DMS153 (cell line): ENCODE results near the gene OSBPL9.
A peak's percentile ranks its signal among the peaks of the same experiment; 100 is the strongest.

Source experiments
- DNase-seq: peaks from one replicate; lab custom pipeline; 2025; lab: John Stamatoyannopoulos, UW

OSBPL9 gene, protein sequence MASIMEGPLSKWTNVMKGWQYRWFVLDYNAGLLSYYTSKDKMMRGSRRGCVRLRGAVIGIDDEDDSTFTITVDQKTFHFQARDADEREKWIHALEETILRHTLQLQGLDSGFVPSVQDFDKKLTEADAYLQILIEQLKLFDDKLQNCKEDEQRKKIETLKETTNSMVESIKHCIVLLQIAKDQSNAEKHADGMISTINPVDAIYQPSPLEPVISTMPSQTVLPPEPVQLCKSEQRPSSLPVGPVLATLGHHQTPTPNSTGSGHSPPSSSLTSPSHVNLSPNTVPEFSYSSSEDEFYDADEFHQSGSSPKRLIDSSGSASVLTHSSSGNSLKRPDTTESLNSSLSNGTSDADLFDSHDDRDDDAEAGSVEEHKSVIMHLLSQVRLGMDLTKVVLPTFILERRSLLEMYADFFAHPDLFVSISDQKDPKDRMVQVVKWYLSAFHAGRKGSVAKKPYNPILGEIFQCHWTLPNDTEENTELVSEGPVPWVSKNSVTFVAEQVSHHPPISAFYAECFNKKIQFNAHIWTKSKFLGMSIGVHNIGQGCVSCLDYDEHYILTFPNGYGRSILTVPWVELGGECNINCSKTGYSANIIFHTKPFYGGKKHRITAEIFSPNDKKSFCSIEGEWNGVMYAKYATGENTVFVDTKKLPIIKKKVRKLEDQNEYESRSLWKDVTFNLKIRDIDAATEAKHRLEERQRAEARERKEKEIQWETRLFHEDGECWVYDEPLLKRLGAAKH

DNA sequence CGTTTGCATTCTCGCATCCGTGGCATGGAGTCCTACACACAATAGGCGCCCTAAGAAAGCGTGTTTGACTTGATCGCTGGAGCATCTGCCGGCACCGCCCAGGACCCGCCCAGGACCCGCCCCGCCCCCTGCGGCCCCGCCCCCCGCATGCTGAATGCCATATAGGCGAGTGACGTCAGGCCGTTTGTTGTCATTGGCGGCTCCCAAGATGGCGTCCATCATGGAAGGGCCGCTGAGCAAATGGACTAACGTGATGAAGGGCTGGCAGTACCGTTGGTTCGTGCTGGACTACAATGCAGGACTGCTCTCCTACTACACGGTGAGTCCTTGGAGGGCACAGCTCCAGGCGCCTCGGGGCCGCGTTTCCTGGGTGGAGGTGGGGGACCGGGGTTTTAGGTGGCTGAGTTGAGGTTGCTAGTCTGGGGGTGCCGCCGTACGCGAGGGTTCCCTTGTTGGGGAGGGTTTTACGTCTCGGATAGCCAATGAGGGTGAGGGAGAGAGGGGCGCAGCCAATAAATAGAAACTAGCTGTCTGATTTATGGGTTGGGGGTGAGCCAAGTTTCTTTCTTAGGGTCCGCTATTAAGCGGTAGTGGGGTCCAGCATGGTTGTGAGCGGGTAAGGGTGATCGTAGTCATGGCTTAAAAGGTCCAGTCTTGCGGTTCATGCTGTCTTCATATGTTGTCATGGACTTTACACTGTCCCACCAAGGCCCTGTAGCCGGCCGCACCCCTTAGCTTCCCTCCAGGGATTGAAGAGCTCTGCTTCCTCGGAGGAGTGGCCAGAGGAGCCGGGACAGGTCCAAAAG, at the start of gene OSBPL9:
Gene OSBPL9 (plus strand): TSS at position 190 of the 806 bp plus-strand sequence. CDS start 19 bp downstream, at position 209.
- DNase-seq, result peak; percentile 83

DNA sequence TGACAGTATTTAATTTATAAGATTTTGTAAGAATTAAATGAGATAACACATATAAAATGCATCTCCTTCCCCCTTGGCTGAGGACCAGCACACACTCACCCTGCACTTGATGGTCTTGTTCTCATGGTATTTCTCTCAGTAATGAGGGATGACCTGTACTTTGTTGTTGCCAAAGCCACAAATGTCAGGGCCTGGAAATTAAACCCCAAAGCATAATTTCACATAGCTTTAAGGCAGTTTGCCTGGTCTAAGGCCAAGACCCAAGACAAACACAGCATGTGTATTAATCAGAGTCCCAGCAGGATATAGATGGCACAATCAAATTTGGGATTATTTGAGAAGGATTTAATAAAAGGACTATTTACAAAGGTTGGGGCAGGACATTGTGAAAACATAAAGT, 49.2 kb upstream of the OSBPL9 start:
- no peak for DNase-seq

DNA sequence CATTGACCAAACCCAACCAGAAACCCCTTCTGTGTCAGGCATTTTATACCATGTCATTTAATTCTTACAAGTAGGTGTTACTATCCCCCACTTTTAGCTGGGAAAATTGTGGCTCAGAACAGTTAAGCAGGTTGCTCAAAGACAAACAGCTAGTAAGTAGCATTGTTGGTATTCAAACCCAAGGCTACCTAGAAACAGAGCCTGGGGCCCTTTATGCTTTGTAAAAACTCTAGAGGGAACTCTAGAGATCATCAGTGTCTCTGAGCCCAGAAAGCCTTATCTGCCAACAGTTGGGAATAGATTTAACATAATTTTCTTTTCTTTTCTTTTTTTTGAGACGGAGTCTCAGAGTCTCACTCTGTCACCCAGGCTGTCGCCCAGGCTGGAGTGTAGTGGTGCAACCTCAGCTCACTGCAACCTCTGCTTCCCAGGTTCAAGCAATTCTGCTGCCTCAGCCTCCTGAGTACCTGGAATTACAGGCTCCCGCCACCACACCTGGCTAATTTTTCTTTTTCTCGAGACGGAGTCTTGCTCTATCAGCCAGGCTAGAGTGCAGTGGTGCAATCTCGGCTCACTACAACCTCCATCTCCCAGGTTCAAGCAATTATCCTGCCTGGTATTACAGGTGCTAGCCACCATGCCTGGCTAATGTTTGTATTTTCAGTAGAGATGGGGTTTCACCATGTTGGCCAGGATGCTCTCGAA, 48.5 kb upstream of the OSBPL9 start:
- no peak for DNase-seq

DNA sequence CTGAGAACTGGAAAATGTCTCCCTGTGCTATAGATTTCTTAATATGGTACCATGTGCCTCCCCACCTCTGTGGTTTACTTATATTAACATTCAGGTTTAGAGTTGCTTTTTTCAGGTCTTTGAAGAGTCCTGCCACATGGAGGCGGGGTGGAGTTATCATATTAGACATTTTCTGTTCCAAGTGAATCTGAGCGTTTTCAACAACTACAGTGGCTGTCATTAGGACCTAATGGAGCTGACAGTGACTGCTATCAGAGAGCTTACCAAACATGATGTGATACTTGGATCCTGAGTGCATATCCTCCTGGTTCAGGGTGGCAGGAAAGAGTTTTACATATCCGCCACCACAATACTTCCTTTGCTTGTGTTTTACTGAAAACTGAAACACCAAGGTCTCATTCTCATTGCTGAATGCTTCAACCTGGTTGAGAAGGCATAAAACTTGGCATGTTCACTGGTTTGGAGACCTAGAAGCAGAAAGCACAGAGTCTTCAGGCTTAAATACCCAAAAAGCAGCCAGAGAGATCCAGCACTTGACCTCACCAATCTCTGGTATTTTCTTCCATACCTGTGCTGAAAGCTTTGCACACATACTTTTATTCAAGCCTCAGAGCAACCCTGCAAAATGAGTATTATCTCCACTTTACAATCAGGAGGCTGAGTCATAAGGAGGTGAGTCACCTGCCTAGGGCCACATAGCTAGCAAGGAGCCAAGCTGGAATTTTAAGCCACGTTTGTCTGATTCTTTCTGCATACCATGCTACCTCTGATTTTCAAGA, 47.4 kb upstream of the OSBPL9 start:
- no peak for DNase-seq

DNA sequence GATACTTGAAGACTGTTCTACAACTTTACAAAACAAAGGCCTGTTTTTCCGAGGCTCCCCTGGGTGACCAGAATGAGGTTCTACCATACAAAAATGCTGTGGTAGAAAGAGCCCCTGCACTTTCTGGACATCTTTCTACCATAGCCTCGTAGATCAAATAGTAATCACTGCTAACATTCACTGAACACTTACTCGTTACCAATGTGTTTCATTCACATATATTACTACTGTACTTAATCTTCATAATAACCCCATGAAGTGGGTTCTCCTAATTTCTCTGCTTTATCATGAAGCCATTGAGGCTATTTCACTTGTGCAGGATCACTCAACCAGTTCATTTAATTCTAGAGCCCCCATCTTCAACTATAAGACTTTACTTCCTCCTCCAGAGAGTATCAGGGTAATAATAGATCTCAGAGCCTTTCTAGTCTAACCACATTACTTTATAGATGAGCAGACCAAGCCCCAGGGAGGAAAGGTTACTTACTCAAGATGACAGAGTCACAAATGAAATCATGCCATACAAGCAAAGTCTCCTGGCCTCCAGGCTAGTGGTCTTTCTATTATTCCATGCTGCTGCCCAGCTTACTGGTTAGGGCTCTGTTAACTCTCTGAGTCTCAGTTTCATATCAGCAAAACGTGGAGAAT, 46.7 kb upstream of the OSBPL9 start:
- no peak for DNase-seq

DNA sequence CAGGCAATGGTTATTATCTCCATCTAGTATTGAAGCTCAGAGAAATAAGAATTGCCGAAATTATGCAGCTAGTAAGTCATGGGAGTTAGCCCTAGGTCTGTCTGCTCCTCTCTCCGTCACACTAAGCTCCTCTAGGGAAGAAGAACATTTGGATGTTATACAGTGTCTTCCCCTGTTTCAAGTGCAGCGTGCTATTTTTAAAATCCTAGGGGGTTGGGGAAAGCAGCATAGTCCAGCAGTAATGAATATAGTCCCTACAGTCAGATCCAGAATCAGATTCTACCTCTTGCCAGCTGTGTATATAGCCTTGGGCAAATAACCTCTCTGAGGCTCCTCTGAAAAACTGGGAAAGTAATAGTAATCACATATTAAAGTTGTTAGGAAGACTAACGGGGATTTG, 44.5 kb upstream of the OSBPL9 start:
- DNase-seq, result no peak

DNA sequence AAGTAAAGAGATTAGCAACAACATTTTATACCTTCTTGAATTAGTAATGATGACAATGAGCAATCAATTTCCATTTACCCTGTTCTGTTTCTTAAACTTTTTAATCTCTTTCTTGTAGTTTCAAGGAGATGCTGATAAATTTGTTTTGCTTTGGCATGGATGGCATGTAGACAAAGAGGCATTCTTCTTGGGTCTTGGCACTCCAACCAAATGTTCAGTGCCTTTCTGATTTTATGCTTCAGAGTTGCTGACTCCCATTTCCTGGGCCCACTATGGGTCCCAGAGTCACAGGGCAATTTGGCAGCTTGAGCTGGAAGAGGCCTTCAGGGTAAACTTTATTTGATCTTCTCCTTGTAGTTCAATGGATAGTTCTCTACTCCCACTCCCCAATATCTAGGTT, 42.1 kb upstream of the OSBPL9 start:
- DNase-seq, result no peak

DNA sequence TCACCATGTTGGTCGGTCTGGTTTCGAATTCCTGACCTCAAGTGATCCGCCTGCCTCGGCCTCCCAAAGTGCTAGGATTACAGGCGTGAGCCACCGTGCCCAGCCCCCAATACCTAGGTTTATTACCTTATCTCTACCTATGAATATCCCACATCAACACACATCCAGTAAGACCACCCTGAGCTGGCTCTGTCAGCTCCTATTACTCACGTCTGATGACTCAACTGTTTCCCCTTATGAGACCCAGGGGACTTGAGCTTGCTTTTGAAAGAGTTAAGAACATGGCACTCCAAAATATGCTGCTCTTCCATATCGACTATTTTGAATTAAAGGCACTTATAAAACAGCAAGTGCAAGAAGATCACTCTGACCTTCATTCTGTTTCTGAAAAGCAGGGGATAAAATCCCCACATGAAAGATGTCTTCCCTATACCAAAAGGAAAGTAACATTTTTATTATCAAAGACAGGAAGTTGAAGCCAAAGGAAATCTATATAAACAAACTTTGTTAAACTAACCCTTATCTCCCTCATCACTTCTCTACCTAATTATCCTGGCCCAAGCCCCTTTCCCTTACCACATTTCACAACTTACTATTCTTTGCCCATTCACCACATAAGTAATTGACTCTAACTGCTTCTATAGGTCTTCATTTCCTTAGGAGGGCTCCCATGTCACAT, 41.3 kb upstream of the OSBPL9 start:
- no peak for DNase-seq

DNA sequence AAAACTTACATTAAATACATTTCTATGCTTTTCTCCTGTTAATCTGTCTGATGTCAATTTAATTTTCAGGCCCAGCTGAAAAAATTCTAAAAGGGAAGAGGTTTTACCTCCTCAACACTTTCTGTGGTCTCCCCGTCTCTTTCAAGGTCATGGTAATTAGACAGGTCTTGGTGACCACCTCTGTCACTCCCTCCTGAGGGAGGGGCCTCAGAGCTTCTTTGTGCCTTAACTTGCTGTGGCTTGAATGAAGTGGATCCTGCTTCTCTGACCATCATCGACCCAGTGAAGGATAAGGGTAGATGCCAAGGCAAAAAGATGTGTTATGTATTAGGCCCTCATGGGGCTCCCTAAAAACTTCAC, 40.8 kb upstream of the OSBPL9 start:
- DNase-seq, result no peak

DNA sequence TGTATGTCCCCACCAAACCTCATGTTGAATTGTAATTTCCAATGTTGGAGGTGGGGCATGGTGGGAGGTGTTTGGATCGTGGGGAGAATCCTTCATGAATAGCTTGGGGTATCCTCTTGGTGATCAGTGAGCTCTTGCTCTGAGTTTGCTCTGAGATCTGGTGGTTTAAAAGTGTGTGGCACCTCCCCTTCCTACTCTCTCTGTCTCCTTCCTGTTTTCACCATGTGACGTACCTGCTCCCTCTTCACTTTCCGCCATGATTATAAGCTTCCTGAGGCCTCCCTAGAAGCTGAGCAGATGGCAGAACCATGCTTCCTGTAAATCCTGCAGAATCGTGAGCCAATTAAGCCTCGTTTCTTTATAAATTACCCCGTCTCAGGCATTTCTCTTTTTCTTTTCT, 40.0 kb upstream of the OSBPL9 start:
- DNase-seq, result no peak

DNA sequence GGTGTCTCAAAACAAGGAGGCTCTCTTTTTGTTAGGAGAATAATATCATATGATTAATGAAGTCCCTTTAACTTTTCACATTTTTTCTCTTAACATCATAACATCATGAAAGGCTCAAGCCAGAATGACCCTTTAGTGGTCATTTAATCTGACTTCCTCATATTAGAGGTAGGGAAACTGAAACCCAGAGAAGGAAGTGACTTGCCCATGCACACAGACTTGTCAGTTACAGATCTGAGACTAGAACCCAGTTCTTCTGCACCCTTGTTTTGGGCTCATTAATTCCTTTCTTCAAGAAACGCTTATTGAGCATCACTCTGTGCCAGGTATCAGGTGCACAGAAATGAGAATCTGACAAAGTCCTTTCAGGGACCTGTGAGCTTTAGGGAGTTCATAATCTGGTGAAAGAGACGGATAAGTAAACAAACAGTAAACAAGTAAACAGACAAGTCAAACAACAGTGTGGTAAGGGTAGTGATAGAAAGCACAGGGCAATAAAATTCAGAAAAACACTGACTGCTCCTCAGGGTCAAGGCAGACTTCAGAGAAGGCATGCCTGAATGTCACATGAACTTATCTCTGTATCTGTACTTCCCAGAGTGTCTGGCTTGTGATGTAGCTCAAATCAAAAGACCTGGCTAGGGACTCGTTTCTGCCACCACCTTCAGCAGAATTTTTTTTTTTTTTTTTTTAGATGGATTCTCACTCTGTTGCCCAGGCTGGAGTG, 38.3 kb upstream of the OSBPL9 start:
- DNase-seq, result no peak

DNA sequence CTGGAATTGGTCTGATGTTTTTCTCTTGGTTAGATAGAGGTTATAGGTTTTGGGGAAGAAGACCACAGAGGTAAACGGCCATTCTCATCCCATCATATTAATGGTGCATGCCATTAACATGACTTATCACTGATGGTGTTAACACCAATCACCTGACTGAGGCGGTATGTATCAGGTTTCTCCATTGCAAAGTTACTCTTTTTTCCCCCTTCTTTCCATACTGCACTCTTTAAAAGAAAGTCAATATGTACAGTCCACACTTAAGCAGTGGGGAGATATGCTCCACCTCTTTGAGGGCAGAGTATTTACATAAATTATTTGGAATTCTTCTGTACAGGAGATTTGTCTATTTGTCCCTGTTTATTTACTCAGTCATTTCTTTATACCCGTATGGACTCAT, 35.7 kb upstream of the OSBPL9 start:
- no peak for DNase-seq

DNA sequence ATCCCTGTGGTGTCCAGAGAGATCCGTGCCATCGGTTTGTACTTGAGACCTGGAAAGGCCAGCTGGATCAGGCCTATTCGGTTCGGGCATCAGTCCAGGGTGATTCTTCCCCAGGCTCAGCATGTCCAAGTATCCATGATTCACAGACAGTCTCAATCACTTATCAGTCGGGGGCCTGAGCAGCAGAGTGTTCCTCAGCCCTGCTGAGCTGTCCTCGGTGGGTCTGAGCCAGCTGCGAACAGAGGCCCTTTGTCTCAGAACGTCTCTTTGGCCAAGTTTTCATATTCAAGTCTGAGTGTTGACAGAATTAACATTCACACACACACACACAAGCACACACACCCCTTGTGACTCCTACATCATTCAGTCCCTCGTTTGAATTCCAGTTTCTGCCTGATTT, 33.4 kb upstream of the OSBPL9 start:
- no peak for DNase-seq

DNA sequence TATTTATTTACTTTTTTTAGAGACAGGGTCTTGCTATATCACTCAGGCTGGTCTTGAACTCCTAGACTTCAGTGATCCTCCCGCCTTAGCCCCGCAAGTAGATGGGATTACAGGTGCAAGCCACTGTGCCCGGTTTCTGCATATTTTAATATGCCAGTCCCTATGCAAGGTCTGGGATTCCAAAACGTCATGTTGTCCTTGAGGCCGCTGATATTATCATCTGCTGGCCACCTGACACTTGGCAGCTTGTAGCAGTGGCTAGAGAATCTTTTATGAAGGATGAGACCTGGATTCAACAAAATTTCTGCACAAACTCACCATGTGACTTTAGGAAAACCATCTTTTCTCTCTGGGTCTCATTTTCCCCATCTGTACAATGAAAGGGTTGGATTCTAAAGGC, 32.9 kb upstream of the OSBPL9 start:
- no peak for DNase-seq

DNA sequence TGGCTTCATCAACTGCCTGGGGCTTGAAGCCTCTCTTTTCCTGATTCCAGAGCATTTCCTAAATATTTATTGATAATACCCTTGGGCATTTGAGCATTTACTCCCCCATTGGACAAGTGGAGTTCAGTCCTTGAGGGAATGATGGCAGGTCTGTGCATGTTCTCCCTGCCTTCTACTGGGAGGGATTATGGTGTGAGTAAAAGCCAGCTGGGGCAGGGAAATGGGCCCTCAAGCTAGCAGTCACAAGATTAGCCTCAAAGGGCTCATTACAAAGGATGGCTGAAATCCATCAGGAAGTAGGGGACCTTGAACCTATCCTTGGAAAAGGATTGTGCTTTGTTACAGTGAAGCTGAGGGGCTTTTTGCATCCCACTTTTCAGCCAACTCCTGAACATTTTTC, 24.2 kb upstream of the OSBPL9 start:
- DNase-seq, result no peak

DNA sequence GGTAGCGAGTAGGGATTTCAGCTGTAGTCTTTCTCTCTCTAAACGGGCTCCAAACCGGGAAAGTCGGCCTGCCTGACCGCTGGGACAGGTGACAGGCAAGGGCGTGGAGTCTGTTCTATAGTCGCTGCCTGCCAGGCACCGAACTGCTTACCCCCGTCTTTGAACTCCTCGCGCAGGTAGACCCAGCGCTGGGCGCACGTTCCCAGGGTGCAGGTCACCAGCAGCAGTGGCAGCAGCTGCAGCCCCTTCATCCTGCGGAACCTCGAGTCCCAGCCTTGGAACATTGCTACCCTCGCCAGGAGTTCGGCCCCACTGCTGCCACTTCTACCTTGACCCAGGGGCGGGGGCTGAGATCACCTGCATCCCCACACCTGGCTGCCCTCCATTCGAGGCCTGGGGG, 22.2 kb upstream of the OSBPL9 start:
- no peak for DNase-seq

DNA sequence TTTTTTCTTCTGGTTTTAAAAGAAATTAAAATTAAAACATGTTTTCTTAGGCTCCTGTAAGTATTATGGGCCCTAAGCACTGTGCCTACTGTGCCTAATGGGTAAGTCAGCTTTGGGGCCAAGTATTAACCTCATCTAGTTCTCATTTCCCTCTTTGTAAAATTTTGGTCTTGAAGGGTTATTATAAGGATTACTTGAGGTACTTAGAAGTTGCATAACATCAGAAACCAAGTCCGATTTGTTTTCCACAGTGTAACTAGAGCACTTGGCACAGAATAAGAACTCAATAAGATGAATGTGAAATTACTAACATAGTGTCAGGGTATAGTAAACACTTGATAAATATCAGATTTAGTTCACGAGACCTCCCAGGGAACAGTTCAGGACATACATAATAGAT, 16.4 kb upstream of the OSBPL9 start:
- DNase-seq, result no peak

DNA sequence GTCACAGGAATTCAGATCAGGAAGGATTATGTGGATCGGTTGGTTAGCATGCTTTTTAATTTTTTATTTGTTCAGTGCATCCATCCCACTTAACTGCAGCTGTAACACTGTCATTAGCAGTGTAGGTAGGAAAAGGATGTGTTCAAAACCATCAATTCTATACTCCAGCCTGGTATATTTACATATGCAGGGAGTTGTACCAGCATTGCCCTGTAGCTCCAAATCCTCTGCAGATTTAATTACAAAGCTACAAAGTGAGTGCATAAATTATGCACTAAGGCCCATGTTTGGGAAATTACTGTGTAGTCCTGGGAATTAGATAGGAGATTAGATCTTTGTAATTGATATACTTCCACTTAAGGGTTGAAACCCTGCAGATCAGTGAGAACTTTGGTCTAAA, 15.9 kb upstream of the OSBPL9 start:
- DNase-seq, result no peak

DNA sequence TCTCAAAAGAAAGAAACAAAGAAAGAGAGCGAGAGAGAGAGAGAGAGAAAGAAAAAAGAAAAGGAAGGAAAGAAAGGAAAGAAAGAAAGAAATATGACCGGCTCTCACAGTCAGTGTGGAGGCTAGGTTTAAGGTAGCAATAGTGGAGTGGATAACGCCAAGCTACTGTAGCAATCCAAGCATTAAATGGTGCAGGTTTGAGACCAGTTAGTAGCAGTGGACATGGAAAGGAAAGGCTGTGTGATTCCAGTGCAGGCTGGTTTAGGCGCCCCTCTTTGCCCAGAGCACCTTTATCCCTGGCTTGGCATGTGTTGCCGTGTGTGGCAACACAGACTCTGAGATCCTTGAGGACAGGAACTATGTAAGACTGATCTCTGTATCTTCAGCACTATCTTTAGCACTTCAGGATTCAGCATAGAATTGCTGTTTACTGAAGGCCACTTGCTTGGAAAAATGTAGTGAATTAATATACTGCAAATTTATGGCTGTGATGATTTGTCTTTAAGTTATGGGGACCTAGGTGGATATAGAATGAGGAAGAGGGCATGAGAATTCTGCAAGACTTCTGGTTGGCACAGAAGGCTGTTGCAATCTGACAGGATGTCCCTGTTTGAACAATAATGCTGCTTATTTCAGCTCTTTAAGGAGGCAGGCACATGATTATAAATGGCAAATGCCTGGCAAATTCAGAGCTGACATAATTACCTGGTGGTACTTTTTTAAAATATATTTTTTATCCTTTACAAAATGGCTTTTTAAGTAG, 10.8 kb upstream of the OSBPL9 start:
- DNase-seq, result no peak
